ENCODE measurements around the gene SPATA6L. TPM values are rescaled to one million over a fixed set of nuclear protein-coding genes. Genes with fewer than 3 reads are reported as not detected.

The SPATA6L gene
- total RNA-seq, 1 experiment from 2014 or later: 1.8 TPM

DNA sequence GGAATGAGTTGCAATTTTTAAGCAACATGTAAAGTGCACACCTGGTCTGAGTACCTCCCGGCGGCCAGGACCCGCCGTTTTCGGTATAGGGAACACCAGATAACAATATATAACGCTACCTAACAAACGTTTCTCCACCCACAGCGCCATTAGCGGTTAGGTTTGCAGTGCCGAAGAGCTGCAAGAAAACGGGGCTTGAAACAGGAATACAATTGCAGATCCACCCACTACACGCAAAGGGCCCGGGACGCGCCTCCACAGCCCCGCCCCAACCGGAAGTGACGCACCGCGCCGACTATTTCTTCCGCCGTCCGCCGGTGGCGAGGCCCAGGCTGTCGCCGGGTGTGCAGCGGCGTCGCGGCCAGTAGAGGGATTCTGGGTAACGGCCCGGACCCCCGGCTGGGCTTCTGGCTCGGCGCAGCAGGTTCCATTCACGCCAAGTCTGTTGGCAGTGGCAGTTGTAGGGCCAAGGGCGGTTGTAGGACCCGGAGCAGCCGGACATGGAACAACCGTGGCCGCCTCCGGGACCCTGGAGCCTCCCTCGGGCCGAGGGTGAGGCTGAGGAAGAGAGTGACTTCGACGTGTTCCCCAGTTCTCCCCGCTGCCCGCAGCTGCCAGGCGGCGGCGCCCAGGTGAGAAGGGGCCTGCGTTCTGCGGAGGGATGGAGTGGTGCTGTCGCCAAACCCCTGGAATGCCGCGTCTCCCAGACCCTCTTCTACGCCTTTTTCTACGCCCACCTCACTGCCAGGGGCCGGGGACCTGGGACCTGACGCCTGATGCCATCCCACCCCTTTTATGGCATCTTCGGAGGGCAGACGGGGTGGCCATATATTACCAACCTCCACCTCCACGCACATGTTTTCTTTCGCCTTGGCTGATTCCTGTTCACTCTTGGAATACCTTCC is 13.2 kb upstream of the SPATA6L start, which contains the start of gene CDC37L1 (continued):
- TF ChIP-seq, protein P1, sequence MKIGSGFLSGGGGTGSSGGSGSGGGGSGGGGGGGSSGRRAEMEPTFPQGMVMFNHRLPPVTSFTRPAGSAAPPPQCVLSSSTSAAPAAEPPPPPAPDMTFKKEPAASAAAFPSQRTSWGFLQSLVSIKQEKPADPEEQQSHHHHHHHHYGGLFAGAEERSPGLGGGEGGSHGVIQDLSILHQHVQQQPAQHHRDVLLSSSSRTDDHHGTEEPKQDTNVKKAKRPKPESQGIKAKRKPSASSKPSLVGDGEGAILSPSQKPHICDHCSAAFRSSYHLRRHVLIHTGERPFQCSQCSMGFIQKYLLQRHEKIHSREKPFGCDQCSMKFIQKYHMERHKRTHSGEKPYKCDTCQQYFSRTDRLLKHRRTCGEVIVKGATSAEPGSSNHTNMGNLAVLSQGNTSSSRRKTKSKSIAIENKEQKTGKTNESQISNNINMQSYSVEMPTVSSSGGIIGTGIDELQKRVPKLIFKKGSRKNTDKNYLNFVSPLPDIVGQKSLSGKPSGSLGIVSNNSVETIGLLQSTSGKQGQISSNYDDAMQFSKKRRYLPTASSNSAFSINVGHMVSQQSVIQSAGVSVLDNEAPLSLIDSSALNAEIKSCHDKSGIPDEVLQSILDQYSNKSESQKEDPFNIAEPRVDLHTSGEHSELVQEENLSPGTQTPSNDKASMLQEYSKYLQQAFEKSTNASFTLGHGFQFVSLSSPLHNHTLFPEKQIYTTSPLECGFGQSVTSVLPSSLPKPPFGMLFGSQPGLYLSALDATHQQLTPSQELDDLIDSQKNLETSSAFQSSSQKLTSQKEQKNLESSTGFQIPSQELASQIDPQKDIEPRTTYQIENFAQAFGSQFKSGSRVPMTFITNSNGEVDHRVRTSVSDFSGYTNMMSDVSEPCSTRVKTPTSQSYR (CRISPR knock-in tag; IDR thresholded peaks at IDR 0.05): peak; percentile 72; the same call in 1 of the 2 replicates
- peak; percentile 67 for TF ChIP-seq ZNF423 (CRISPR knock-in tag; IDR thresholded peaks at IDR 0.05)
- TF ChIP-seq ELF4 (CRISPR knock-in tag; IDR thresholded peaks at IDR 0.05; ENCODE audit: low read depth): no peak
- TF ChIP-seq NFYB (CRISPR knock-in tag; conservative IDR thresholded peaks at IDR 0.05; ENCODE audit: low read depth): no peak
- TF ChIP-seq, protein P2, sequence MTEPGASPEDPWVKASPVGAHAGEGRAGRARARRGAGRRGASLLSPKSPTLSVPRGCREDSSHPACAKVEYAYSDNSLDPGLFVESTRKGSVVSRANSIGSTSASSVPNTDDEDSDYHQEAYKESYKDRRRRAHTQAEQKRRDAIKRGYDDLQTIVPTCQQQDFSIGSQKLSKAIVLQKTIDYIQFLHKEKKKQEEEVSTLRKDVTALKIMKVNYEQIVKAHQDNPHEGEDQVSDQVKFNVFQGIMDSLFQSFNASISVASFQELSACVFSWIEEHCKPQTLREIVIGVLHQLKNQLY (CRISPR knock-in tag; IDR thresholded peaks at IDR 0.05): 0 out of 2 replicates have a peak, but pooled peaks have one; percentile 62
- peak; percentile 90 for TF ChIP-seq MYBL2 (CRISPR knock-in tag; IDR thresholded peaks at IDR 0.05)
- TF ChIP-seq ESRRA (CRISPR knock-in tag; IDR thresholded peaks at IDR 0.05; ENCODE audit: borderline replicate concordance): 0 out of 2 replicates have a peak, but pooled peaks have one; percentile 31
- TF ChIP-seq ZNF263 (CRISPR knock-in tag; IDR thresholded peaks at IDR 0.05; ENCODE audit: low read depth): no peak
- peak; percentile 93 for TF ChIP-seq SP1 (CRISPR knock-in tag; conservative IDR thresholded peaks at IDR 0.05)
- peak; percentile 81; the same call in 1 of the 2 replicates for TF ChIP-seq ETV6 (CRISPR knock-in tag; IDR thresholded peaks at IDR 0.05)
- TF ChIP-seq, protein P3, sequence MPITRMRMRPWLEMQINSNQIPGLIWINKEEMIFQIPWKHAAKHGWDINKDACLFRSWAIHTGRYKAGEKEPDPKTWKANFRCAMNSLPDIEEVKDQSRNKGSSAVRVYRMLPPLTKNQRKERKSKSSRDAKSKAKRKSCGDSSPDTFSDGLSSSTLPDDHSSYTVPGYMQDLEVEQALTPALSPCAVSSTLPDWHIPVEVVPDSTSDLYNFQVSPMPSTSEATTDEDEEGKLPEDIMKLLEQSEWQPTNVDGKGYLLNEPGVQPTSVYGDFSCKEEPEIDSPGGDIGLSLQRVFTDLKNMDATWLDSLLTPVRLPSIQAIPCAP (CRISPR knock-in tag; IDR thresholded peaks at IDR 0.05): no peak
- TF ChIP-seq RELA (CRISPR knock-in tag; IDR thresholded peaks at IDR 0.05; ENCODE audit: borderline replicate concordance): peak; percentile 38; the same call in 1 of the 2 replicates
- TF ChIP-seq TP53 (CRISPR knock-in tag; IDR thresholded peaks at IDR 0.05): 0 out of 2 replicates have a peak, but pooled peaks have one; percentile 37
- TF ChIP-seq, protein P4, sequence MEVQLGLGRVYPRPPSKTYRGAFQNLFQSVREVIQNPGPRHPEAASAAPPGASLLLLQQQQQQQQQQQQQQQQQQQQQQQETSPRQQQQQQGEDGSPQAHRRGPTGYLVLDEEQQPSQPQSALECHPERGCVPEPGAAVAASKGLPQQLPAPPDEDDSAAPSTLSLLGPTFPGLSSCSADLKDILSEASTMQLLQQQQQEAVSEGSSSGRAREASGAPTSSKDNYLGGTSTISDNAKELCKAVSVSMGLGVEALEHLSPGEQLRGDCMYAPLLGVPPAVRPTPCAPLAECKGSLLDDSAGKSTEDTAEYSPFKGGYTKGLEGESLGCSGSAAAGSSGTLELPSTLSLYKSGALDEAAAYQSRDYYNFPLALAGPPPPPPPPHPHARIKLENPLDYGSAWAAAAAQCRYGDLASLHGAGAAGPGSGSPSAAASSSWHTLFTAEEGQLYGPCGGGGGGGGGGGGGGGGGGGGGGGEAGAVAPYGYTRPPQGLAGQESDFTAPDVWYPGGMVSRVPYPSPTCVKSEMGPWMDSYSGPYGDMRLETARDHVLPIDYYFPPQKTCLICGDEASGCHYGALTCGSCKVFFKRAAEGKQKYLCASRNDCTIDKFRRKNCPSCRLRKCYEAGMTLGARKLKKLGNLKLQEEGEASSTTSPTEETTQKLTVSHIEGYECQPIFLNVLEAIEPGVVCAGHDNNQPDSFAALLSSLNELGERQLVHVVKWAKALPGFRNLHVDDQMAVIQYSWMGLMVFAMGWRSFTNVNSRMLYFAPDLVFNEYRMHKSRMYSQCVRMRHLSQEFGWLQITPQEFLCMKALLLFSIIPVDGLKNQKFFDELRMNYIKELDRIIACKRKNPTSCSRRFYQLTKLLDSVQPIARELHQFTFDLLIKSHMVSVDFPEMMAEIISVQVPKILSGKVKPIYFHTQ (CRISPR knock-in tag; IDR thresholded peaks at IDR 0.05): 0 out of 2 replicates have a peak, but pooled peaks have one; percentile 64
- TF ChIP-seq FOXK1 (CRISPR knock-in tag; IDR thresholded peaks at IDR 0.05): peak; percentile 91
- no peak for TF ChIP-seq SMAD4 (CRISPR knock-in tag; IDR thresholded peaks at IDR 0.05)
- no peak for TF ChIP-seq EMX1 (CRISPR knock-in tag; IDR thresholded peaks at IDR 0.05)

DNA sequence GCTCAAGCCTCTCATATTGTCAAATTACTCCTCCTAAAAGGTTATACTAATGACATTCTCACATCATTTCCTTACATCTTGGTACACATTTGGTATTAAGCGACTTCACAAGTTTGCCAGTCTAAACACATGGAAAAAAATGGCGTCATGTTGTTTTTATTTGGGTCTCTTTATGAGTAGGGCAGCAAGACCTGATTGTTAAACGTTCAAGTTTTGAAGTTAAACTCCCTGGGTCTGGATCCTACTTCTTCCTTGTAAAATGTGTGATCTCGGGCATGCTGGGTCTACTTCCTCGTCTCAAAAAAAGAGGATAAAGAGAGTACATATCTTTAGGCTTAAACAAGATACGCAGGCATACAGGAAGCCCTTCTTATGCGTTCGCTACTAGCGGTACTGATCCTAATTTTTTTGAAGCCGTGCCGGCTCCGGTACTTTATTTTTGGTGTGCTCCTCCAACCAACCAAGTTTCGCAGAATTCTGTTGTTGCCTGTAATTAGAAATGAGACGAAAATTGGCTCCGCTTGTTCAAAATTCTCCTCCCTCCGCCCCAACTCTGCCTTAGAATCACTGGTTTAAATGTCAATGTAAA is 12.5 kb upstream of the SPATA6L start:
- Mint-ChIP-seq H3K27ac (no peak overlapping the region), H3K4me1 (no peaks in the 10 kb centered on the region), H3K9me3 (no peaks in the 10 kb centered on the region), H3K4me3 (no peak overlapping the region), H3K36me3 (no peaks in the 10 kb centered on the region), H3K27me3 (ENCODE audit: low read depth) (no peaks in the 10 kb centered on the region)
- no peak for DNase-seq (ENCODE audit: low spot score)
- ChIA-PET CTCF (interaction anchor here (1.0 to 1.4 kb wide), 4 partner anchors 16 to 130 kb away, joined by 3 to 8 read pairs (median 5); partner anchors contain the start of genes AK3 and PLPP6), POLR2A (interaction anchor here (0.6 to 1.4 kb wide), 4 partner anchors 13 to 47 kb away, joined by 4 to 14 read pairs (median 8); partner anchors contain the start of genes PLPP6 and SPATA6L)
- ATAC-seq: no peak
- TF ChIP-seq, protein P1 (CRISPR knock-in tag; IDR thresholded peaks at IDR 0.05): no peak
- no peak for TF ChIP-seq TP53 (CRISPR knock-in tag; IDR thresholded peaks at IDR 0.05)
- no peak for TF ChIP-seq IRF2 (CRISPR knock-in tag; IDR thresholded peaks at IDR 0.05; ENCODE audit: borderline replicate concordance, low read depth)
- TF ChIP-seq EMX1 (CRISPR knock-in tag; IDR thresholded peaks at IDR 0.05): no peak
- TF ChIP-seq, protein P5, sequence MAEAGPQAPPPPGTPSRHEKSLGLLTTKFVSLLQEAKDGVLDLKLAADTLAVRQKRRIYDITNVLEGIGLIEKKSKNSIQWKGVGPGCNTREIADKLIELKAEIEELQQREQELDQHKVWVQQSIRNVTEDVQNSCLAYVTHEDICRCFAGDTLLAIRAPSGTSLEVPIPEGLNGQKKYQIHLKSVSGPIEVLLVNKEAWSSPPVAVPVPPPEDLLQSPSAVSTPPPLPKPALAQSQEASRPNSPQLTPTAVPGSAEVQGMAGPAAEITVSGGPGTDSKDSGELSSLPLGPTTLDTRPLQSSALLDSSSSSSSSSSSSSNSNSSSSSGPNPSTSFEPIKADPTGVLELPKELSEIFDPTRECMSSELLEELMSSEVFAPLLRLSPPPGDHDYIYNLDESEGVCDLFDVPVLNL (CRISPR knock-in tag; IDR thresholded peaks at IDR 0.05; ENCODE audit: borderline replicate concordance, low read depth): no peak
- TF ChIP-seq, protein P6, sequence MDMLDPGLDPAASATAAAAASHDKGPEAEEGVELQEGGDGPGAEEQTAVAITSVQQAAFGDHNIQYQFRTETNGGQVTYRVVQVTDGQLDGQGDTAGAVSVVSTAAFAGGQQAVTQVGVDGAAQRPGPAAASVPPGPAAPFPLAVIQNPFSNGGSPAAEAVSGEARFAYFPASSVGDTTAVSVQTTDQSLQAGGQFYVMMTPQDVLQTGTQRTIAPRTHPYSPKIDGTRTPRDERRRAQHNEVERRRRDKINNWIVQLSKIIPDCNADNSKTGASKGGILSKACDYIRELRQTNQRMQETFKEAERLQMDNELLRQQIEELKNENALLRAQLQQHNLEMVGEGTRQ (CRISPR knock-in tag; IDR thresholded peaks at IDR 0.05): no peak

Measured in WTC11 (cell line).